ENCODE results near the gene DACT3. TPM values are rescaled to one million over a fixed set of nuclear protein-coding genes. Genes with fewer than 3 reads are reported as not detected.

Gene DACT3
- total and polyA plus RNA-seq, 4 donors: 0.32 to 1.4 (median 1.0) TPM

DNA sequence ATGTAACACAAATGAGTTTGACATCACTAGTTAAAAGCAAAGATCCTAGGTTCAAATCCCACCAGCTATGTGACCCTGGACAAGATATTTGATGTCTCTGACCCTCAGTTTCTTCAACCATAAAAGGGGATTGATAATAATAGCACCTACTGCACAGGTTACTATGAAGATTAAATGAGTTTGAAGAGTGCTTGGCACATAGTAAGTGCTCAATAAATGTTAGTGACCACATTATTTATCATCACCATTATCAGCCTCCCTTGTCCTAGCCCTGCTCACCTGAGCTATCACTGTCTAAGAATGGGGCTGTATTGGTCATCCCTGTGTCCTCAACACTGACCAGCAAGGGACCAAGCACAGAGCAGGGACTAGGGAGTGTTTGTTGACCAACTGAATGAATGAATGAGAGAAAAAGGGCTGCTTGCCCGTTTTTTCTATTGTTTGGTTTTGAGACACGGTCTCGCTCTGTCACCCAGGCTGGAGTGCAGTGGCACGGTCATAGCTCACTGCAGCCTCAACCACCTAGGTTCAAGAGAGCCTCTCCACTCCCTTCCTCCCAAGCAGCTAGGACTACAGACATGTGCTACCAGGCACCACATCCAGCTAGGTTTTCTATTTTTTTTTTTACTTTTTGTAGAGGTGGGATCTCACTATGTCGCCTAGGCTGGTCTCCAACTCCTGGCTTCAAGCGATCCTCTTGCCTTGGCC is 26.6 kb upstream of the DACT3 start:
- H3K36me3 ChIP-seq (ENCODE audit: control insufficient read depth in 4 of 4, insufficient read depth in 3 of 4, low read depth in 1 of 4, low read length in 3 of 4): peaks cover 14 to 73% (median 61%) of the 10 kb centered on the region in 4 donors

DNA sequence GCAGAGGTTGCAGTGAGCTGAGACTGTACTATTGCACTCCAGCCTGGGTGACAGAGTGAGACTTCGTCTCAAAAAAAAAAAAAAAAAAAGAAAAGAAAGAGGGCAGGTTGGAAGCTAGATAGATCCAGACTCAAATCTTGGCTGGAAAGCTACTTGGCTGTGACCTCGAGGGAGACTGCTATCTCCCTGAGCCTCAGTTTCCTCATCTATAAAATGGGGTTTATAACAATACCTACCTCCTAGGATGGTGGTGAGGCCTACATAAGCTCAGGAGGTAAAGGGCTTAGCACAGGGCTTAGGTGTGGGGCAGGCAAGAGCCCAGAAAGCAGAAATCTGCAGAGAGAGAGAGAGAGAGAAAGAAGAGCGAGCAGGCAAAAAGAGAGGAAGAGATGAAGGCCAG is 24.2 kb upstream of the DACT3 start:
- H3K27me3 ChIP-seq (ENCODE audit: control insufficient read depth in 4 of 4, insufficient read depth in 4 of 4, low read length in 3 of 4): no peaks in the 10 kb centered on the region
- H3K4me3 ChIP-seq (ENCODE audit: low read depth in 1 of 3, low read length in 3 of 3): no peak overlapping the region
- H3K4me1 ChIP-seq (ENCODE audit: control insufficient read depth in 4 of 4, insufficient read depth in 4 of 4, low read length in 3 of 4): no peaks in the 10 kb centered on the region
- no peak overlapping the region for H3K27ac ChIP-seq (ENCODE audit: low read depth in 1 of 2, low read length in 2 of 2)
- H3K9me3 ChIP-seq (ENCODE audit: control insufficient read depth in 4 of 4, low read length in 3 of 4): no peaks in the 10 kb centered on the region
- no peak for TF ChIP-seq YY1 (IDR thresholded peaks at IDR 0.05)
- no peak for TF ChIP-seq JUND (IDR thresholded peaks at IDR 0.05)
- no peak for TF ChIP-seq RAD21 (IDR thresholded peaks at IDR 0.05)
- TF ChIP-seq TAF1 (conservative IDR thresholded peaks at IDR 0.05): no peak
- no peak for TF ChIP-seq HNF4G (IDR thresholded peaks at IDR 0.05)
- no peak overlapping the region for H3K9ac ChIP-seq (ENCODE audit: low read depth in 1 of 2, low read length in 2 of 2)
- peaks cover 10 to 54% (median 42%) of the 10 kb centered on the region in 4 donors for H3K36me3 ChIP-seq (ENCODE audit: control insufficient read depth in 4 of 4, insufficient read depth in 3 of 4, low read depth in 1 of 4, low read length in 3 of 4)
- WGBS: 92% methylated on average over 3 of the region's 3 CpGs
- DNase-seq (ENCODE audit: low spot score): no peak

More for the DNA sequence above, 26.6 kb upstream of the DACT3 start:
- no peak for DNase-seq (ENCODE audit: low spot score)
- no peaks in the 10 kb centered on the region for H3K9me3 ChIP-seq (ENCODE audit: control insufficient read depth in 4 of 4, low read length in 3 of 4)
- no peaks in the 10 kb centered on the region for H3K4me1 ChIP-seq (ENCODE audit: control insufficient read depth in 4 of 4, insufficient read depth in 4 of 4, low read length in 3 of 4)
- no peak overlapping the region for H3K9ac ChIP-seq (ENCODE audit: low read depth in 1 of 2, low read length in 2 of 2)
- no peak overlapping the region for H3K27ac ChIP-seq (ENCODE audit: low read depth in 1 of 2, low read length in 2 of 2)
- H3K27me3 ChIP-seq (ENCODE audit: control insufficient read depth in 4 of 4, insufficient read depth in 4 of 4, low read length in 3 of 4): no peaks in the 10 kb centered on the region
- TF ChIP-seq HNF4G (IDR thresholded peaks at IDR 0.05) (no peak), ZBTB33 (IDR thresholded peaks at IDR 0.05) (no peak), SP1 (IDR thresholded peaks at IDR 0.05) (no peak), RAD21 (IDR thresholded peaks at IDR 0.05) (no peak), FOXA2 (IDR thresholded peaks at IDR 0.05) (no peak), RXRA (IDR thresholded peaks at IDR 0.05) (no peak), FOXA1 (IDR thresholded peaks at IDR 0.05) (no peak)
- 93% methylated on average over 6 of the region's 6 CpGs for WGBS
- H3K4me3 ChIP-seq (ENCODE audit: low read depth in 1 of 3, low read length in 3 of 3): no peak overlapping the region

- TF ChIP-seq ATF3 (IDR thresholded peaks at IDR 0.05) (no peak), ZBTB33 (IDR thresholded peaks at IDR 0.05) (no peak), CTCF (IDR thresholded peaks at IDR 0.05; ENCODE audit: low read depth, low read length, missing input control) (no peak), JUND (IDR thresholded peaks at IDR 0.05) (no peak), SP1 (IDR thresholded peaks at IDR 0.05) (no peak), FOXA1 (IDR thresholded peaks at IDR 0.05) (no peak), HNF4G (IDR thresholded peaks at IDR 0.05) (no peak), RAD21 (IDR thresholded peaks at IDR 0.05) (no peak), YY1 (IDR thresholded peaks at IDR 0.05) (no peak), NR2F2 (IDR thresholded peaks at IDR 0.05) (no peak), EGR1 (IDR thresholded peaks at IDR 0.05; ENCODE audit: low read depth in 2 of 2) (no peak)
- TF ChIP-seq, protein P1, sequence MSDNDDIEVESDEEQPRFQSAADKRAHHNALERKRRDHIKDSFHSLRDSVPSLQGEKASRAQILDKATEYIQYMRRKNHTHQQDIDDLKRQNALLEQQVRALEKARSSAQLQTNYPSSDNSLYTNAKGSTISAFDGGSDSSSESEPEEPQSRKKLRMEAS (IDR thresholded peaks at IDR 0.05): no peak
- Histone ChIP-seq H3K27ac (ENCODE audit: low read depth in 1 of 2, low read length in 2 of 2) (no peak overlapping the region), H3K4me1 (ENCODE audit: control insufficient read depth in 4 of 4, insufficient read depth in 4 of 4, low read length in 3 of 4) (no peaks in the 10 kb centered on the region), H3K36me3 (ENCODE audit: control insufficient read depth in 4 of 4, insufficient read depth in 3 of 4, low read depth in 1 of 4, low read length in 3 of 4) (peaks cover 17 to 54% (median 32%) of the 10 kb centered on the region in 4 donors), H3K4me3 (ENCODE audit: low read depth in 1 of 3, low read length in 3 of 3) (no peak overlapping the region), H3K27me3 (ENCODE audit: control insufficient read depth in 4 of 4, insufficient read depth in 4 of 4, low read length in 3 of 4) (no peaks in the 10 kb centered on the region), H3K9me3 (ENCODE audit: control insufficient read depth in 4 of 4, low read length in 3 of 4) (no peaks in the 10 kb centered on the region), H3K9ac (ENCODE audit: low read depth in 1 of 2, low read length in 2 of 2) (no peak overlapping the region)
- peak; percentile 61 for DNase-seq (ENCODE audit: low spot score)
- 91% methylated on average over 26 of the region's 26 CpGs for WGBS
These were observed 17.2 kb upstream of the DACT3 start for GRCh38 chr19:46678110-46678732.
